H1 (cell line): ENCODE measurements around the gene SPAG16. TPM values are rescaled to one million over a fixed set of nuclear protein-coding genes. Genes with fewer than 3 reads are reported as not detected.

Experiments used
- CTCF ChIA-PET: fragments of 300-600 bp; sonication (Branson Sonifier 250); formaldehyde crosslinking; loops from one replicate; lab custom pipeline; 2021; ENCODE audit not compliant: partially characterized antibody; lab: Charles Lee
- POLR2A ChIA-PET: fragments of 300-600 bp; sonication (Branson Sonifier 250); formaldehyde crosslinking; loops from one replicate; lab custom pipeline; 2021; ENCODE audit warnings: inconsistent platforms; ENCODE audit not compliant: partially characterized antibody; lab: Charles Lee
- DNase-seq, 2 experiments: peaks; one replicate each; pipeline versions ENCODE4 v3.0.0 to v3.0.0-alpha.2; 2010 to 2022; ENCODE audit warnings: low spot score in 2 of 2, low read depth in 1 of 2, mixed read lengths in 1 of 2
- FAIRE-seq: peaks from 2 replicates; lab custom pipeline; 2011; peaks lifted over from hg19 to GRCh38; lab: Jason Lieb, UNC
- H2AFZ ChIP-seq: 2 replicates; pipeline ENCODE4 v1.8.1; 2012; ENCODE audit warnings: low read length, inconsistent platforms
- H2AK5ac ChIP-seq: 2 replicates; pipeline ENCODE4 v1.6.1; 2013; ENCODE audit warnings: low read depth, low read length
- H2BK120ac ChIP-seq: replicated peaks from 2 replicates; pipeline ENCODE3; 2013; ENCODE audit warnings: low read depth, low read length, inconsistent platforms
- H2BK12ac ChIP-seq: 2 replicates; pipeline ENCODE4 v1.6.1; 2013; ENCODE audit warnings: low read depth, low read length
- H2BK15ac ChIP-seq: 2 replicates; pipeline ENCODE4 v1.6.1; 2013; ENCODE audit warnings: low read length
- H2BK20ac ChIP-seq: 2 replicates; pipeline ENCODE4 v1.6.1; 2013; ENCODE audit warnings: low read length
- H2BK5ac ChIP-seq: 2 replicates; pipeline ENCODE4 v1.6.1; 2013; ENCODE audit warnings: low read depth, low read length
- H3K14ac ChIP-seq: 2 replicates; pipeline ENCODE4 v1.6.1; 2013; ENCODE audit warnings: inconsistent platforms; ENCODE audit not compliant: insufficient read length
- H3K18ac ChIP-seq: 2 replicates; pipeline ENCODE4 v1.6.1; 2013; ENCODE audit warnings: low read length; ENCODE audit errors: extremely low read depth
- H3K23ac ChIP-seq: 2 replicates; pipeline ENCODE4 v1.6.1; 2013; ENCODE audit warnings: inconsistent platforms; ENCODE audit not compliant: insufficient read length
- H3K23me2 ChIP-seq: 2 replicates; pipeline ENCODE4 v1.6.1; 2013; ENCODE audit warnings: low read depth, low read length
- H3K27ac ChIP-seq: 2 replicates; pipeline ENCODE4 v1.6.1; 2011; ENCODE audit warnings: low read depth, low read length, inconsistent platforms
- H3K27me3 ChIP-seq, 4 experiments: replicated peaks in 1 of 4; 1 replicate in 1 of 4; 2 replicates in 3 of 4; pipeline versions ENCODE4 v1.6.1 to v1.8.1; 2011 to 2013; ENCODE audit warnings: low read length in 3 of 4, mild to moderate bottlenecking in 3 of 4, inconsistent platforms in 2 of 4, mixed read lengths in 2 of 4, moderate library complexity in 1 of 4; ENCODE audit not compliant: control insufficient read depth in 3 of 4, insufficient read depth in 3 of 4; ENCODE audit errors: extremely low read depth in 1 of 4
- H3K36me3 ChIP-seq, 4 experiments: 2 replicates each; pipeline versions ENCODE4 v1.6.1 to v1.8.1; 2011 to 2013; ENCODE audit warnings: mild to moderate bottlenecking in 4 of 4, low read length in 3 of 4, moderate library complexity in 2 of 4, control low read depth in 1 of 4, inconsistent platforms in 1 of 4; ENCODE audit not compliant: insufficient read depth in 4 of 4, control insufficient read depth in 2 of 4
- H3K4ac ChIP-seq: replicated peaks from 2 replicates; pipeline ENCODE3; 2013; ENCODE audit warnings: low read length, low read depth, mixed read lengths, inconsistent platforms; ENCODE audit not compliant: insufficient read length
- H3K4me1 ChIP-seq, 4 experiments: replicated peaks in 1 of 4; 1 replicate in 1 of 4; 2 replicates in 3 of 4; pipeline versions ENCODE4 v1.6.1 to v1.8.1; 2011 to 2013; ENCODE audit warnings: low read length in 3 of 4, inconsistent platforms in 2 of 4, mixed read lengths in 1 of 4; ENCODE audit not compliant: insufficient read depth in 4 of 4, control insufficient read depth in 3 of 4
- H3K4me2 ChIP-seq, 2 experiments: 2 replicates each; pipeline versions ENCODE4 v1.6.1 to v1.8.1; 2011 to 2013; ENCODE audit warnings: low read depth in 2 of 2, low read length in 2 of 2, control low read depth in 1 of 2, inconsistent platforms in 1 of 2, mild to moderate bottlenecking in 1 of 2; ENCODE audit not compliant: insufficient read depth in 1 of 2
- H3K4me3 ChIP-seq, 4 experiments: fragments of 200-600, 300-600 bp in 1 of 4; sonication (generic), shearing (Covaris generic), sonication (Bioruptor Twin) in 1 of 4; 2 replicates each; pipeline versions ENCODE4 v1.5.1 to v1.8.1; 2011 to 2016; ENCODE audit warnings: low read length in 4 of 4, low read depth in 3 of 4, control low read depth in 2 of 4, inconsistent platforms in 2 of 4, mild to moderate bottlenecking in 2 of 4, mixed read lengths in 1 of 4, moderate library complexity in 1 of 4; ENCODE audit not compliant: insufficient read depth in 2 of 4; ENCODE audit errors: extremely low read depth in 1 of 4
- H3K56ac ChIP-seq: replicated peaks from 2 replicates; pipeline ENCODE3; 2013; ENCODE audit warnings: low read depth, mild to moderate bottlenecking, mixed read lengths, low read length, inconsistent platforms; ENCODE audit not compliant: insufficient read length
- H3K79me1 ChIP-seq: 2 replicates; pipeline ENCODE4 v1.6.1; 2013; ENCODE audit warnings: low read depth, low read length, control low read depth
- H3K79me2 ChIP-seq, 2 experiments: 2 replicates each; pipeline versions ENCODE4 v1.6.1 to v1.8.1; 2012 to 2013; ENCODE audit warnings: low read length in 2 of 2, mild to moderate bottlenecking in 2 of 2, inconsistent platforms in 1 of 2; ENCODE audit not compliant: insufficient read depth in 2 of 2, control insufficient read depth in 1 of 2
- H3K9ac ChIP-seq, 4 experiments: replicated peaks in 1 of 4; 1 replicate in 1 of 4; 2 replicates in 3 of 4; pipeline versions ENCODE4 v1.6.1 to v1.8.1; 2011 to 2013; ENCODE audit warnings: low read depth in 3 of 4, low read length in 3 of 4, control low read depth in 2 of 4, mild to moderate bottlenecking in 2 of 4, moderate library complexity in 2 of 4, inconsistent platforms in 1 of 4; ENCODE audit errors: extremely low read depth in 1 of 4
- H3K9me3 ChIP-seq, 2 experiments: 2 replicates each; pipeline versions ENCODE4 v1.6.1 to v1.8.1; 2012 to 2013; ENCODE audit warnings: mild to moderate bottlenecking in 2 of 2, moderate library complexity in 2 of 2, control low read depth in 1 of 2, inconsistent platforms in 1 of 2, low read depth in 1 of 2, low read length in 1 of 2, mixed read lengths in 1 of 2; ENCODE audit not compliant: insufficient read depth in 2 of 2
- H4K20me1 ChIP-seq, 2 experiments: replicated peaks in 1 of 2; 2 replicates each; pipeline versions ENCODE3 to v1.8.1; 2011 to 2013; ENCODE audit warnings: inconsistent platforms in 2 of 2, low read length in 2 of 2, mild to moderate bottlenecking in 1 of 2; ENCODE audit not compliant: insufficient read depth in 2 of 2, control insufficient read depth in 1 of 2
- H4K5ac ChIP-seq: 2 replicates; pipeline ENCODE4 v1.6.1; 2013; ENCODE audit warnings: low read length, low read depth, mixed read lengths, inconsistent platforms; ENCODE audit not compliant: insufficient read length
- H4K8ac ChIP-seq: 2 replicates; pipeline ENCODE4 v1.8.0; 2013; ENCODE audit warnings: mild to moderate bottlenecking, moderate library complexity, low read length, inconsistent platforms; ENCODE audit not compliant: insufficient read depth; ENCODE audit errors: extremely low read depth
- H4K91ac ChIP-seq: replicated peaks from 2 replicates; pipeline ENCODE3; 2013; ENCODE audit warnings: low read length, mixed read lengths, inconsistent platforms; ENCODE audit not compliant: insufficient read length
- CEBPB ChIP-seq: IDR thresholded peaks from 2 replicates; pipeline ENCODE4 v1.6.1; 2012; ENCODE audit warnings: low read depth, low read length
- CHD1 ChIP-seq: IDR thresholded peaks from 2 replicates; pipeline ENCODE4 v1.6.1; 2012; ENCODE audit warnings: low read depth, low read length, improper control_type of control experiment
- HDAC2 ChIP-seq, 2 experiments: fragments of 300-600 bp in 1 of 2; sonication (generic) in 1 of 2; IDR thresholded peaks; 2 replicates each; pipeline ENCODE4 v1.6.1; 2011 to 2012; ENCODE audit warnings: low read depth in 2 of 2, low read length in 2 of 2, mild to moderate bottlenecking in 2 of 2, moderate library complexity in 2 of 2, borderline replicate concordance in 1 of 2, inconsistent platforms in 1 of 2
- MAFK ChIP-seq: IDR thresholded peaks from 2 replicates; pipeline ENCODE4 v1.6.1; 2012; ENCODE audit warnings: low read depth, mild to moderate bottlenecking, improper control_type of control experiment, low read length
- NRF1 ChIP-seq: IDR thresholded peaks from 2 replicates; pipeline ENCODE4 v1.6.1; 2011; ENCODE audit warnings: mild to moderate bottlenecking, low read depth, low read length, improper control_type of control experiment
- POLR2A ChIP-seq, 2 experiments: IDR thresholded peaks; 1 replicate in 1 of 2; 2 replicates in 1 of 2; pipeline ENCODE4 v1.6.1; 2011; ENCODE audit warnings: low read depth in 2 of 2, low read length in 2 of 2, mild to moderate bottlenecking in 2 of 2; ENCODE audit errors: control extremely low read depth in 1 of 2
- SIX5 ChIP-seq: IDR thresholded peaks from 2 replicates; pipeline ENCODE4 v1.6.1; 2011; ENCODE audit warnings: mild to moderate bottlenecking, low read depth, low read length
- ZNF274 ChIP-seq: IDR thresholded peaks from 2 replicates; pipeline ENCODE4 v1.7.0; 2012; ENCODE audit warnings: low read length, borderline replicate concordance; ENCODE audit errors: extremely low read depth
- polyA plus RNA-seq, 7 experiments: library from polyadenylated mRNA; depleted of rRNA in 3 of 7; stranded (reverse) in 5 of 7; unstranded in 2 of 7; fragments of >200 nt in 5 of 7; fragments of 200-250 nt in 2 of 7; gene quantifications; 1 replicate in 5 of 7; 2 replicates in 1 of 7; 4 replicates in 1 of 7; pipeline versions ENCODE4 v1.2.1 to v1.2.3, GENCODE V29; 2011 to 2013; ENCODE audit warnings: missing spikeins in 2 of 7, mixed read lengths in 2 of 7
- total RNA-seq: library from RNA; stranded (reverse); fragmentation: NEBNext Ultra II Directional; extraction: Animal tissue kit (Norgen Biotek cat#: 25700); gene quantifications from 2 replicates; pipeline ENCODE4 v1.2.1, GENCODE V29; 2021

The SPAG16 gene
- total and polyA plus RNA-seq, 2 of the 8 experiments (the other 6 are each of a cell fraction or from before 2014, with no cell fraction given) = 6.0 to 14.9 TPM

GRCh38 chr2:213691351-213691750, 407.1 kb downstream of the SPAG16 start:
- no peak overlapping the region for H4K8ac ChIP-seq
- H4K20me1 ChIP-seq = no peaks in the 10 kb centered on the region
- H3K56ac ChIP-seq = no peak overlapping the region
- TF ChIP-seq CHD1 (no peak), HDAC2 (IDR thresholded peaks at IDR 0.05; ENCODE audit: borderline replicate concordance in 1 of 2, low read depth in 2 of 2, low read length in 2 of 2) (no peak), MAFK (no peak), SIX5 (no peak), NRF1 (no peak), ZNF274 (no peak), POLR2A (IDR thresholded peaks at IDR 0.05; ENCODE audit: control extremely low read depth in 1 of 2, low read depth in 2 of 2, low read length in 2 of 2) (no peak), CEBPB (no peak)
- no peak overlapping the region for H3K23ac ChIP-seq
- H3K36me3 ChIP-seq = no peaks in the 10 kb centered on the region; a peak in 1 of 8 replicates
- no peak overlapping the region for H3K4me2 ChIP-seq
- H2BK12ac ChIP-seq = no peak overlapping the region
- H2AK5ac ChIP-seq = no peak overlapping the region; the same call in 1 of the 2 replicates
- H3K18ac ChIP-seq = no peak overlapping the region
- no peaks in the 10 kb centered on the region for H3K23me2 ChIP-seq
- POLR2A ChIA-PET = no interaction called here
- H2BK120ac ChIP-seq = peak overlapping the region; percentile 97
- H2AFZ ChIP-seq = no peak overlapping the region
- peak overlapping the region; percentile 32 for H3K4ac ChIP-seq
- H3K79me1 ChIP-seq = no peaks in the 10 kb centered on the region
- no peak overlapping the region for H4K5ac ChIP-seq
- no peak overlapping the region for H2BK15ac ChIP-seq
- CTCF ChIA-PET = interaction anchor here (1.2 kb wide), 1 partner anchor 74 kb away, joined by 3 read pairs; no protein-coding TSS in a partner anchor
- H3K4me3 ChIP-seq = no peak overlapping the region
- H4K91ac ChIP-seq = peak overlapping the region; percentile 2
- no peak overlapping the region for H3K27ac ChIP-seq
- H3K4me1 ChIP-seq = peaks cover 0 to 4% (median 2%) of the 10 kb centered on the region in 4 experiments; a peak in 2 of 7 replicates
- H3K9me3 ChIP-seq = peaks cover 6 to 9% of the 10 kb centered on the region in 2 experiments; a peak in 3 of 4 replicates
- no peak overlapping the region for H3K9ac ChIP-seq
- no peak for DNase-seq
- H3K14ac ChIP-seq = no peak overlapping the region
- FAIRE-seq = no peak
- H2BK5ac ChIP-seq = no peak overlapping the region
- no peaks in the 10 kb centered on the region for H3K27me3 ChIP-seq
- H3K79me2 ChIP-seq = no peaks in the 10 kb centered on the region
- peak overlapping the region; percentile 98; the same call in 1 of the 2 replicates for H2BK20ac ChIP-seq
